B cell (primary cell): ENCODE results near the gene HAUS2. TPM values are rescaled to one million over a fixed set of nuclear protein-coding genes. Genes with fewer than 3 reads are reported as not detected.

Source experiments
- ATAC-seq: fragments of 200-7000 bp; cut with Tn5 transposase; one replicate; pipeline ENCODE4 v1.10.0; 2021; ENCODE audit warnings: low read depth, mild to moderate bottlenecking, moderate number of reproducible peaks, moderate library complexity
- CTCF ChIA-PET: fragments of 350-600 bp; sonication (Branson Sonifier 250); formaldehyde crosslinking; loops from one replicate; lab custom pipeline; 2021; ENCODE audit warnings: antibody characterized with exemption, inconsistent platforms; lab: Charles Lee
- POLR2A ChIA-PET: fragments of 350-600 bp; sonication (Branson Sonifier 250); formaldehyde crosslinking; loops from one replicate; lab custom pipeline; 2021; ENCODE audit warnings: antibody characterized with exemption; lab: Charles Lee
- DNase-seq: peaks from one replicate; pipeline ENCODE4 v3.0.0; 2013
- H2AFZ ChIP-seq: 2 replicates; pipeline ENCODE4 v1.6.1; 2012; ENCODE audit warnings: mild to moderate bottlenecking, low read depth, low read length; ENCODE audit not compliant: insufficient read depth, poor library complexity, severe bottlenecking
- H3K27ac ChIP-seq, 2 donors: 1 replicate in 1 of 2; 2 replicates in 1 of 2; pipeline ENCODE4 v1.5.1; 2012 to 2013; ENCODE audit warnings: low read length in 2 of 2, mild to moderate bottlenecking in 2 of 2, moderate library complexity in 1 of 2
- H3K27me3 ChIP-seq, 4 experiments: fragments of 200-600 bp in 1 of 4; sonication (generic) in 1 of 4; replicated peaks in 1 of 4; 1 replicate in 2 of 4; 2 replicates in 2 of 4; pipeline versions ENCODE4 v1.6.1 to v1.7.0; 2013 to 2016; ENCODE audit warnings: low read length in 3 of 4, mild to moderate bottlenecking in 2 of 4, mixed read lengths in 1 of 4, moderate library complexity in 1 of 4; ENCODE audit not compliant: insufficient read depth in 4 of 4, control insufficient read depth in 3 of 4; ENCODE audit errors: control extremely low read depth in 1 of 4
- H3K36me3 ChIP-seq, 2 experiments: replicated peaks in 1 of 2; 1 replicate in 1 of 2; 2 replicates in 1 of 2; pipeline versions ENCODE4 v1.6.1 to v1.7.1; 2013; ENCODE audit warnings: low read length in 1 of 2; ENCODE audit not compliant: insufficient read depth in 2 of 2, control insufficient read depth in 1 of 2; ENCODE audit errors: control extremely low read depth in 1 of 2, extremely low read depth in 1 of 2
- H3K4me1 ChIP-seq, 2 donors: fragments of 200-600 bp in 1 of 2; sonication (generic) in 1 of 2; 1 replicate in 1 of 2; 2 replicates in 1 of 2; pipeline versions ENCODE4 v1.5.1 to v1.6.1; 2013 to 2017; ENCODE audit warnings: low read length in 2 of 2; ENCODE audit not compliant: control insufficient read depth in 2 of 2, insufficient read depth in 2 of 2
- H3K4me2 ChIP-seq: replicated peaks from 2 replicates; pipeline ENCODE3; 2012; ENCODE audit warnings: mild to moderate bottlenecking, low read depth, low read length; ENCODE audit not compliant: poor library complexity, severe bottlenecking
- H3K4me3 ChIP-seq, 5 experiments: fragments of 200-600 bp in 1 of 5; sonication (generic) in 1 of 5; 1 replicate in 3 of 5; 2 replicates in 2 of 5; pipeline versions ENCODE4 v1.5.1 to v1.7.0; 2011 to 2016; ENCODE audit warnings: low read length in 4 of 5, mild to moderate bottlenecking in 4 of 5, low read depth in 2 of 5, control low read depth in 1 of 5, moderate library complexity in 1 of 5; ENCODE audit not compliant: insufficient read depth in 1 of 5; ENCODE audit errors: control extremely low read depth in 1 of 5, extremely low read depth in 1 of 5
- H3K79me2 ChIP-seq: fragments of 200-600 bp; sonication (generic); one replicate; pipeline ENCODE4 v1.6.0; 2016; ENCODE audit warnings: low read length; ENCODE audit not compliant: control insufficient read depth, insufficient read depth
- H3K9ac ChIP-seq: fragments of 200-600 bp; sonication (generic); 2 replicates; pipeline ENCODE4 v1.6.1; 2017; ENCODE audit warnings: mild to moderate bottlenecking, low read length, moderate library complexity
- H3K9me3 ChIP-seq, 3 donors: one replicate each; pipeline versions ENCODE4 v1.6.1 to v1.7.1; 2013; ENCODE audit warnings: low read length in 2 of 3; ENCODE audit not compliant: control insufficient read depth in 2 of 3, insufficient read depth in 1 of 3; ENCODE audit errors: control extremely low read depth in 1 of 3
- H4K20me1 ChIP-seq: 2 replicates; pipeline ENCODE4 v1.6.0; 2012; ENCODE audit warnings: mild to moderate bottlenecking, low read length; ENCODE audit not compliant: insufficient read depth, control insufficient read depth, poor library complexity, severe bottlenecking
- H3K27ac Mint-ChIP-seq: one replicate; pipeline ENCODE4 v1.8.0; 2021; ENCODE audit warnings: mixed read lengths
- H3K27me3 Mint-ChIP-seq: one replicate; pipeline ENCODE4 v1.8.0; 2021; ENCODE audit warnings: mixed read lengths
- H3K4me1 Mint-ChIP-seq: one replicate; pipeline ENCODE4 v1.8.0; 2021; ENCODE audit warnings: mixed read lengths
- H3K4me3 Mint-ChIP-seq: one replicate; pipeline ENCODE4 v1.8.0; 2021; ENCODE audit warnings: mixed read lengths
- H3K9me3 Mint-ChIP-seq: one replicate; pipeline ENCODE4 v1.8.0; 2022; ENCODE audit warnings: mixed read lengths; ENCODE audit not compliant: insufficient read depth
- EZH2 ChIP-seq: IDR thresholded peaks from 2 replicates; pipeline ENCODE4 v1.6.1; 2012; ENCODE audit warnings: borderline replicate concordance, low read depth, mild to moderate bottlenecking, moderate library complexity, low read length; ENCODE audit not compliant: insufficient read depth, poor library complexity, severe bottlenecking
- WGBS: methylation state at CpG from one replicate; pipeline ENCODE4 v1.1.5; 2013; ENCODE audit warnings: missing lambda C conversion rate; ENCODE audit not compliant: insufficient coverage; 5-methylcytosine and 5-hydroxymethylcytosine counted together
- intact Hi-C: fragments of 100-400 bp; cut with micrococcal nuclease; formaldehyde crosslinking; loops from one replicate; pipeline ENCODE4 v1.10.0; 2022
- polyA plus RNA-seq: library from polyadenylated mRNA; depleted of rRNA; stranded (reverse); fragments of >200 nt; gene quantifications from 2 replicates; pipeline ENCODE4 v1.2.3, GENCODE V29; 2012
- total RNA-seq, 2 donors: library from RNA; stranded (reverse); fragments of 120-200 nt in 1 of 2; gene quantifications; 1 replicate in 1 of 2; 2 replicates in 1 of 2; pipeline versions ENCODE4 v1.2.3 to v1.2.4, GENCODE V29; 2013 to 2022
- TF ChIP-seq, protein P1 (sequence below): fragments of 200-600 bp; IDR thresholded peaks from one replicate; pipeline ENCODE4 v1.8.0; 2022; ENCODE audit warnings: antibody characterized with exemption, mild to moderate bottlenecking

HAUS2 gene
- total and polyA plus RNA-seq, 2 donors (not counting 1 experiment from before 2014, with no cell fraction given): 16.5 to 18.3 TPM

DNA sequence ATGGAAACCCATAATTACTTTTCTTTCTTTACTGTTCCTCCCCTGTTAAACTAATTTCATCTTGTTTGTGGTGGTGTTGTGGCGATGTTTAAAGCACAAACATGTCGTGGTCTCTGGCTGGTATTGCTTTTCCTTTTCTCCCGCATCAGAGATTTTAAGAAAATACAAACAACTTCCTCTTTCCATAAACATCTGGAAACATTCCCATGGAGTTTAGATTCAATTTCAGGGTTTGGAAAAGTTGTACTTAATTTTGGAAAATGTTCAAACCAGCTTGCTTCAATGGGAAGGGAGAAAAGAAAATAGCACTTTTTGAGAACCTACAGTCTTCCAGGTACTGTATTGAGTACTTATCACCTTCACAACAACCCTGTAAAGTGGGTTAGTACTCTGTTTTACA, 57.2 kb downstream of the HAUS2 start:
- Histone ChIP-seq H3K9ac (peak overlapping the region; percentile 33), H3K4me3 (no peak overlapping the region), H2AFZ (peak overlapping the region; percentile 60), H3K36me3 (no peaks in the 10 kb centered on the region), H4K20me1 (no peaks in the 10 kb centered on the region), H3K4me1 (peaks cover 40 to 49% of the 10 kb centered on the region in 2 donors), H3K9me3 (peaks cover 0 to 8% (median 6%) of the 10 kb centered on the region in 3 donors), H3K4me2 (peak overlapping the region; percentile 56), H3K27ac (peak overlapping the region in 1 of 2 donors; percentile 64), H3K27me3 (no peaks in the 10 kb centered on the region), H3K79me2 (no peaks in the 10 kb centered on the region)
- intact Hi-C loops: loop anchor here (1.0 kb wide), 1 partner anchor 24 kb away; no protein-coding TSS in a partner anchor
- no peaks in the 10 kb centered on the region for H3K27me3 Mint-ChIP-seq
- peak overlapping the region; percentile 81 for H3K27ac Mint-ChIP-seq
- ChIA-PET CTCF (interaction anchor here (1.0 to 1.1 kb wide), 3 partner anchors 10 to 30 kb away, joined by 3 to 4 read pairs (median 3); partner anchors contain the start of gene STARD9), POLR2A (interaction anchor here (0.5 to 2.4 kb wide), 3 partner anchors 31 to 115 kb away, joined by 3 to 5 read pairs (median 4); partner anchors contain the start of genes STARD9 and ZNF106)
- no peak for DNase-seq
- no peak for TF ChIP-seq EZH2
- TF ChIP-seq, protein P1, sequence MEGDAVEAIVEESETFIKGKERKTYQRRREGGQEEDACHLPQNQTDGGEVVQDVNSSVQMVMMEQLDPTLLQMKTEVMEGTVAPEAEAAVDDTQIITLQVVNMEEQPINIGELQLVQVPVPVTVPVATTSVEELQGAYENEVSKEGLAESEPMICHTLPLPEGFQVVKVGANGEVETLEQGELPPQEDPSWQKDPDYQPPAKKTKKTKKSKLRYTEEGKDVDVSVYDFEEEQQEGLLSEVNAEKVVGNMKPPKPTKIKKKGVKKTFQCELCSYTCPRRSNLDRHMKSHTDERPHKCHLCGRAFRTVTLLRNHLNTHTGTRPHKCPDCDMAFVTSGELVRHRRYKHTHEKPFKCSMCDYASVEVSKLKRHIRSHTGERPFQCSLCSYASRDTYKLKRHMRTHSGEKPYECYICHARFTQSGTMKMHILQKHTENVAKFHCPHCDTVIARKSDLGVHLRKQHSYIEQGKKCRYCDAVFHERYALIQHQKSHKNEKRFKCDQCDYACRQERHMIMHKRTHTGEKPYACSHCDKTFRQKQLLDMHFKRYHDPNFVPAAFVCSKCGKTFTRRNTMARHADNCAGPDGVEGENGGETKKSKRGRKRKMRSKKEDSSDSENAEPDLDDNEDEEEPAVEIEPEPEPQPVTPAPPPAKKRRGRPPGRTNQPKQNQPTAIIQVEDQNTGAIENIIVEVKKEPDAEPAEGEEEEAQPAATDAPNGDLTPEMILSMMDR: no peak
- ATAC-seq: no peak
- no CpG with 5 or more reads among the region's 3 CpGs for WGBS
- H3K4me1 Mint-ChIP-seq: peaks cover 63% of the 10 kb centered on the region
- no peaks in the 10 kb centered on the region for H3K9me3 Mint-ChIP-seq
- H3K4me3 Mint-ChIP-seq: peak overlapping the region; percentile 75

GRCh38 chr15:42608110-42608531, 59.5 kb downstream of the HAUS2 start:
- H3K4me3 Mint-ChIP-seq: peak overlapping the region; percentile 71
- H3K27ac Mint-ChIP-seq: peak overlapping the region; percentile 75
- H3K4me2 ChIP-seq: peak overlapping the region; percentile 52
- CTCF ChIA-PET: interaction anchor here (1.2 kb wide), 1 partner anchor 27 kb away, joined by 3 read pairs; no protein-coding TSS in a partner anchor
- 0% methylated on average over 2 of the region's 4 CpGs for WGBS
- no peak for TF ChIP-seq EZH2
- TF ChIP-seq, protein P1: no peak
- intact Hi-C loops: no loop called here
- peak overlapping the region; percentile 30 for H2AFZ ChIP-seq
- H3K4me3 ChIP-seq: peak overlapping the region in 1 of 5 experiments; percentile 16
- peaks cover 40 to 48% of the 10 kb centered on the region in 2 donors for H3K4me1 ChIP-seq
- POLR2A ChIA-PET: no interaction called here
- peak overlapping the region; percentile 30 for H3K9ac ChIP-seq
- H3K9me3 Mint-ChIP-seq: no peaks in the 10 kb centered on the region
- no peaks in the 10 kb centered on the region for H3K27me3 ChIP-seq
- H3K4me1 Mint-ChIP-seq: peaks cover 54% of the 10 kb centered on the region
- H3K27me3 Mint-ChIP-seq: no peaks in the 10 kb centered on the region
- H3K9me3 ChIP-seq: no peaks in the 10 kb centered on the region
- H3K79me2 ChIP-seq: no peaks in the 10 kb centered on the region
- ATAC-seq (peak; percentile 66), DNase-seq (peak; percentile 66)
- peak overlapping the region; percentile 2 to 16 for H3K27ac ChIP-seq
- no peaks in the 10 kb centered on the region for H3K36me3 ChIP-seq
- H4K20me1 ChIP-seq: no peaks in the 10 kb centered on the region
